B cell (primary cell): ENCODE data around the gene TEPSIN. TPM values are rescaled to one million over a fixed set of nuclear protein-coding genes. Genes with fewer than 3 reads are reported as not detected.

Source experiments
- ATAC-seq: fragments of 200-7000 bp; cut with Tn5 transposase; one replicate; pipeline ENCODE4 v1.10.0; 2021; ENCODE audit warnings: low read depth, mild to moderate bottlenecking, moderate number of reproducible peaks, moderate library complexity
- CTCF ChIA-PET: fragments of 350-600 bp; sonication (Branson Sonifier 250); formaldehyde crosslinking; loops from one replicate; lab custom pipeline; 2021; ENCODE audit warnings: antibody characterized with exemption, inconsistent platforms; lab: Charles Lee
- POLR2A ChIA-PET: fragments of 350-600 bp; sonication (Branson Sonifier 250); formaldehyde crosslinking; loops from one replicate; lab custom pipeline; 2021; ENCODE audit warnings: antibody characterized with exemption; lab: Charles Lee
- DNase-seq: peaks from one replicate; pipeline ENCODE4 v3.0.0; 2013
- H2AFZ ChIP-seq: 2 replicates; pipeline ENCODE4 v1.6.1; 2012; ENCODE audit warnings: mild to moderate bottlenecking, low read depth, low read length; ENCODE audit not compliant: insufficient read depth, poor library complexity, severe bottlenecking
- H3K27ac ChIP-seq, 2 donors: 1 replicate in 1 of 2; 2 replicates in 1 of 2; pipeline ENCODE4 v1.5.1; 2012 to 2013; ENCODE audit warnings: low read length in 2 of 2, mild to moderate bottlenecking in 2 of 2, moderate library complexity in 1 of 2
- H3K27me3 ChIP-seq, 4 experiments: fragments of 200-600 bp in 1 of 4; sonication (generic) in 1 of 4; replicated peaks in 1 of 4; 1 replicate in 2 of 4; 2 replicates in 2 of 4; pipeline versions ENCODE4 v1.6.1 to v1.7.0; 2013 to 2016; ENCODE audit warnings: low read length in 3 of 4, mild to moderate bottlenecking in 2 of 4, mixed read lengths in 1 of 4, moderate library complexity in 1 of 4; ENCODE audit not compliant: insufficient read depth in 4 of 4, control insufficient read depth in 3 of 4; ENCODE audit errors: control extremely low read depth in 1 of 4
- H3K36me3 ChIP-seq, 2 experiments: replicated peaks in 1 of 2; 1 replicate in 1 of 2; 2 replicates in 1 of 2; pipeline versions ENCODE4 v1.6.1 to v1.7.1; 2013; ENCODE audit warnings: low read length in 1 of 2; ENCODE audit not compliant: insufficient read depth in 2 of 2, control insufficient read depth in 1 of 2; ENCODE audit errors: control extremely low read depth in 1 of 2, extremely low read depth in 1 of 2
- H3K4me1 ChIP-seq, 2 donors: fragments of 200-600 bp in 1 of 2; sonication (generic) in 1 of 2; 1 replicate in 1 of 2; 2 replicates in 1 of 2; pipeline versions ENCODE4 v1.5.1 to v1.6.1; 2013 to 2017; ENCODE audit warnings: low read length in 2 of 2; ENCODE audit not compliant: control insufficient read depth in 2 of 2, insufficient read depth in 2 of 2
- H3K4me2 ChIP-seq: replicated peaks from 2 replicates; pipeline ENCODE3; 2012; ENCODE audit warnings: mild to moderate bottlenecking, low read depth, low read length; ENCODE audit not compliant: poor library complexity, severe bottlenecking
- H3K4me3 ChIP-seq, 5 experiments: fragments of 200-600 bp in 1 of 5; sonication (generic) in 1 of 5; 1 replicate in 3 of 5; 2 replicates in 2 of 5; pipeline versions ENCODE4 v1.5.1 to v1.7.0; 2011 to 2016; ENCODE audit warnings: low read length in 4 of 5, mild to moderate bottlenecking in 4 of 5, low read depth in 2 of 5, control low read depth in 1 of 5, moderate library complexity in 1 of 5; ENCODE audit not compliant: insufficient read depth in 1 of 5; ENCODE audit errors: control extremely low read depth in 1 of 5, extremely low read depth in 1 of 5
- H3K79me2 ChIP-seq: fragments of 200-600 bp; sonication (generic); one replicate; pipeline ENCODE4 v1.6.0; 2016; ENCODE audit warnings: low read length; ENCODE audit not compliant: control insufficient read depth, insufficient read depth
- H3K9ac ChIP-seq: fragments of 200-600 bp; sonication (generic); 2 replicates; pipeline ENCODE4 v1.6.1; 2017; ENCODE audit warnings: mild to moderate bottlenecking, low read length, moderate library complexity
- H3K9me3 ChIP-seq, 3 donors: one replicate each; pipeline versions ENCODE4 v1.6.1 to v1.7.1; 2013; ENCODE audit warnings: low read length in 2 of 3; ENCODE audit not compliant: control insufficient read depth in 2 of 3, insufficient read depth in 1 of 3; ENCODE audit errors: control extremely low read depth in 1 of 3
- H4K20me1 ChIP-seq: 2 replicates; pipeline ENCODE4 v1.6.0; 2012; ENCODE audit warnings: mild to moderate bottlenecking, low read length; ENCODE audit not compliant: insufficient read depth, control insufficient read depth, poor library complexity, severe bottlenecking
- H3K27ac Mint-ChIP-seq: one replicate; pipeline ENCODE4 v1.8.0; 2021; ENCODE audit warnings: mixed read lengths
- H3K27me3 Mint-ChIP-seq: one replicate; pipeline ENCODE4 v1.8.0; 2021; ENCODE audit warnings: mixed read lengths
- H3K4me1 Mint-ChIP-seq: one replicate; pipeline ENCODE4 v1.8.0; 2021; ENCODE audit warnings: mixed read lengths
- H3K4me3 Mint-ChIP-seq: one replicate; pipeline ENCODE4 v1.8.0; 2021; ENCODE audit warnings: mixed read lengths
- H3K9me3 Mint-ChIP-seq: one replicate; pipeline ENCODE4 v1.8.0; 2022; ENCODE audit warnings: mixed read lengths; ENCODE audit not compliant: insufficient read depth
- CTCF ChIP-seq: fragments of 200-600 bp; IDR thresholded peaks from one replicate; pipeline ENCODE4 v1.8.0; 2022; ENCODE audit warnings: antibody characterized with exemption, mild to moderate bottlenecking
- EZH2 ChIP-seq: IDR thresholded peaks from 2 replicates; pipeline ENCODE4 v1.6.1; 2012; ENCODE audit warnings: borderline replicate concordance, low read depth, mild to moderate bottlenecking, moderate library complexity, low read length; ENCODE audit not compliant: insufficient read depth, poor library complexity, severe bottlenecking
- WGBS: methylation state at CpG from one replicate; pipeline ENCODE4 v1.1.5; 2013; ENCODE audit warnings: missing lambda C conversion rate; ENCODE audit not compliant: insufficient coverage; 5-methylcytosine and 5-hydroxymethylcytosine counted together
- intact Hi-C: fragments of 100-400 bp; cut with micrococcal nuclease; formaldehyde crosslinking; loops from one replicate; pipeline ENCODE4 v1.10.0; 2022
- polyA plus RNA-seq: library from polyadenylated mRNA; depleted of rRNA; stranded (reverse); fragments of >200 nt; gene quantifications from 2 replicates; pipeline ENCODE4 v1.2.3, GENCODE V29; 2012
- total RNA-seq, 2 donors: library from RNA; stranded (reverse); fragments of 120-200 nt in 1 of 2; gene quantifications; 1 replicate in 1 of 2; 2 replicates in 1 of 2; pipeline versions ENCODE4 v1.2.3 to v1.2.4, GENCODE V29; 2013 to 2022

TEPSIN gene
- total and polyA plus RNA-seq, 2 donors (not counting 1 experiment from before 2014, with no cell fraction given): 180 to 273 TPM

GRCh38 chr17:81264640-81265039 is 25.8 kb upstream of the TEPSIN start:
- Histone ChIP-seq H3K9ac (no peak overlapping the region), H3K4me1 (peaks cover 0 to under 1% of the 10 kb centered on the region in 2 donors), H3K4me2 (no peak overlapping the region), H3K79me2 (peaks cover 15% of the 10 kb centered on the region), H2AFZ (no peak overlapping the region), H3K27ac (no peak overlapping the region), H3K4me3 (no peak overlapping the region), H4K20me1 (peaks cover 36% of the 10 kb centered on the region), H3K27me3 (no peaks in the 10 kb centered on the region), H3K36me3 (peaks cover 0 to 75% of the 10 kb centered on the region in 2 experiments), H3K9me3 (no peaks in the 10 kb centered on the region)
- no peak overlapping the region for H3K27ac Mint-ChIP-seq
- intact Hi-C loops: no loop called here
- POLR2A ChIA-PET: no interaction called here
- no peak for DNase-seq
- CTCF ChIA-PET: interaction anchor here (1.0 kb wide), 1 partner anchor 26 kb away, joined by 4 read pairs; no protein-coding TSS in a partner anchor
- H3K4me3 Mint-ChIP-seq: no peak overlapping the region
- H3K27me3 Mint-ChIP-seq: no peaks in the 10 kb centered on the region
- H3K9me3 Mint-ChIP-seq: no peaks in the 10 kb centered on the region
- no peak for ATAC-seq
- TF ChIP-seq EZH2: no peak
- no peak for TF ChIP-seq CTCF
- peaks cover 2% of the 10 kb centered on the region for H3K4me1 Mint-ChIP-seq
- 95% methylated on average over 12 of the region's 12 CpGs for WGBS

- no peak for TF ChIP-seq EZH2
- no peak for TF ChIP-seq CTCF
- Histone ChIP-seq H3K27ac (no peak overlapping the region), H4K20me1 (peaks cover 45% of the 10 kb centered on the region), H3K4me2 (no peak overlapping the region), H3K9ac (no peak overlapping the region), H3K9me3 (no peaks in the 10 kb centered on the region), H3K79me2 (peaks cover 20% of the 10 kb centered on the region), H3K36me3 (peaks cover 0 to 80% of the 10 kb centered on the region in 2 experiments), H3K27me3 (no peaks in the 10 kb centered on the region), H3K4me3 (no peak overlapping the region), H3K4me1 (peaks cover 0 to 4% of the 10 kb centered on the region in 2 donors), H2AFZ (no peak overlapping the region)
- H3K9me3 Mint-ChIP-seq: no peaks in the 10 kb centered on the region
- POLR2A ChIA-PET: no interaction called here
- H3K27ac Mint-ChIP-seq: no peak overlapping the region
- H3K27me3 Mint-ChIP-seq: no peaks in the 10 kb centered on the region
- 96% methylated on average over 40 of the region's 40 CpGs for WGBS
- CTCF ChIA-PET: no interaction called here
- intact Hi-C loops: no loop called here
- H3K4me3 Mint-ChIP-seq: no peak overlapping the region
- peaks cover 4% of the 10 kb centered on the region for H3K4me1 Mint-ChIP-seq
- DNase-seq: no peak
- ATAC-seq: no peak
Measured at GRCh38 chr17:81263371-81264181, 24.7 kb upstream of the TEPSIN start.
